Renal cortex interstitium (tissue), 15 donors: Measurements from ENCODE around the gene SPHK1. TPM values are rescaled to one million over a fixed set of nuclear protein-coding genes. Genes with fewer than 3 reads are reported as not detected.
"Not testable (repeated sequence)": the region's sequence is repeated elsewhere in the genome, so short reads cannot be mapped to it uniquely, and the experiment has no call there.

ENCODE experiments used
- DNase-seq, 11 donors: peaks; one replicate each; pipeline ENCODE4 v3.0.0-alpha.2; 2013; ENCODE audit warnings: low read depth in 9 of 11, low spot score in 4 of 11; ENCODE audit errors: extremely low read depth in 1 of 11
- long read RNA-seq, 16 experiments: transcript quantifications; one replicate each; lab custom pipeline, GENCODE V29; 2026
- polyA plus RNA-seq, 3 donors: library from polyadenylated mRNA; unstranded; fragments of 120-200 nt; gene quantifications; one replicate each; pipeline ENCODE4 v1.2.1, GENCODE V29; 2013; ENCODE audit not compliant: insufficient read length in 3 of 3

The SPHK1 gene
- polyA plus RNA-seq: 1 to 10 TPM; 2.4 to 3.8 (median 3.5) TPM
- long read RNA-seq, donor 1, partial matches to known transcripts: 5 of 5 reads
- long read RNA-seq, donor 1, other reads (novel, unspliced or antisense): 0 of 5 reads
- long read RNA-seq, donor 2: 0 reads
- long read RNA-seq, donor 3, partial matches to known transcripts: 0 of 2 reads
- long read RNA-seq, donor 3, other reads (novel, unspliced or antisense): 0 of 2 reads
- long read RNA-seq, donor 4: 0 reads
- long read RNA-seq, donor 5: 0 reads
- long read RNA-seq, donor 6: 0 reads
- long read RNA-seq, donor 7, partial matches to known transcripts: 0 of 2 reads
- long read RNA-seq, donor 7, other reads (novel, unspliced or antisense): 0 of 2 reads
- long read RNA-seq, donor 8: 0 reads
- long read RNA-seq, donor 9, partial matches to known transcripts: 0 of 1 reads
- long read RNA-seq, donor 9, other reads (novel, unspliced or antisense): 0 of 1 reads
- long read RNA-seq, donor 10, partial matches to known transcripts: 0 of 1 reads
- long read RNA-seq, donor 10, other reads (novel, unspliced or antisense): 0 of 1 reads
- long read RNA-seq, donor 11: 0 reads
- long read RNA-seq, donor 12: 0 reads
- long read RNA-seq, donor 13: 0 reads
- long read RNA-seq, donor 14, partial matches to known transcripts: 0 of 1 reads
- long read RNA-seq, donor 14, other reads (novel, unspliced or antisense): 0 of 1 reads
- long read RNA-seq, donor 15, partial matches to known transcripts: 0 of 2 reads
- long read RNA-seq, donor 15, other reads (novel, unspliced or antisense): 0 of 2 reads
- long read RNA-seq, donor 16, partial matches to known transcripts: 0 of 2 reads
- long read RNA-seq, donor 16, other reads (novel, unspliced or antisense): 0 of 2 reads

- DNase-seq: peak in 1 of 11 donors; percentile 62
Measured at GRCh38 chr17:76384222-76384986, at the start of gene SPHK1. SPHK1 (plus strand) TSS chr17:76384609; CDS start chr17:76385645, 1,036 bp downstream.

- no peak for DNase-seq
Measured at GRCh38 chr17:76335716-76336381, 48.6 kb upstream of the SPHK1 start.

- no peak for DNase-seq
Measured at GRCh38 chr17:76336756-76337412, 47.5 kb upstream of the SPHK1 start.

GRCh38 chr17:76337413-76337777, 47.0 kb upstream of the SPHK1 start:
- DNase-seq: no peak

- DNase-seq: no peak
Measured at GRCh38 chr17:76341301-76341700, 43.1 kb upstream of the SPHK1 start.

GRCh38 chr17:76343106-76343505, 41.3 kb upstream of the SPHK1 start:
- no peak for DNase-seq

- DNase-seq: no peak
Measured at GRCh38 chr17:76345377-76345974, 38.9 kb upstream of the SPHK1 start.

- not testable (repeated sequence) for DNase-seq
Measured at GRCh38 chr17:76346936-76347335, 37.5 kb upstream of the SPHK1 start.

GRCh38 chr17:76350463-76350862, 33.9 kb upstream of the SPHK1 start:
- no peak for DNase-seq

- DNase-seq: no peak
Measured at GRCh38 chr17:76351526-76352071, 32.8 kb upstream of the SPHK1 start.

- DNase-seq: no peak
Measured at GRCh38 chr17:76353004-76353598, 31.3 kb upstream of the SPHK1 start.

- peak; percentile 81 to 94 (median 87) for DNase-seq
Measured at GRCh38 chr17:76353599-76354316, 30.7 kb upstream of the SPHK1 start, which contains the start of gene PRPSAP1. PRPSAP1 (minus strand) TSS chr17:76353916; CDS start chr17:76353703, 213 bp downstream.

GRCh38 chr17:76354317-76354729, 30.1 kb upstream of the SPHK1 start:
- no peak for DNase-seq

GRCh38 chr17:76354747-76355310, 29.6 kb upstream of the SPHK1 start:
- no peak for DNase-seq

- no peak for DNase-seq
Measured at GRCh38 chr17:76356803-76357456, 27.5 kb upstream of the SPHK1 start.
